Measurements from ENCODE around the gene SLC25A21.

DNA sequence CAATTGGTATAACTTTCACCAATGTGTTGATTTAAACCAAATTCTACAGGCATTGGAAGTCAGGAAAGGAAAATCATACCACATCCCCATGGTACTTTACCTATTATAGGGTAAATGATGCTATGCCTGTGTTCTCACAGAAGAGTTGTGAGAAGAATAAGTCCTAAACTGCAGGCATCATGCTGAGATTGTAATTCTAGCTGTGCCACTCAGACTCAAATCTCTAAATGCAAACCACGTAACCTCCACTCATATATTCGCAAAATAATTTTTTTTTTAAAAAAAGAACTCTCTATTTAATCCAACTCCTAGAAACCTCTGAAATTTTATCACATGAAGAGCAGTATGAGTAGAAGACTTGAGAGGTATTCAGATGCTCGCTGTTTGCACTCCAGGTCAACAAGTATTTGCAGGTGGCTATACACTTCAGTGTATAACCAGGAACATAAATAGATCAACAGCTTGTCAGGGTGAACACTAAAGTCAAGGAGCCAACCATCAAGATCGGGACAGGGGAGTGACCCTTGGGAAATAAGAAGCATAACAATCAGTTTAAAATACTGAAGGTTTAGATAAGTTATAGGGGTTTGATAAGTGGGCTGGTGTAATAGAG lies 110.1 kb downstream of the SLC25A21 start:
- TF ChIP-seq POLR2A (IDR thresholded peaks at IDR 0.05; ENCODE audit: low read length): no peak
- TF ChIP-seq GATA1 (IDR thresholded peaks at IDR 0.05; ENCODE audit: low read depth, low read length): no peak
